Inferior parietal cortex (tissue), 1 donor: ENCODE results near the gene NRG2.
A peak's percentile ranks its signal among the peaks of the same experiment; 100 is the strongest.

Source experiments
- DNase-seq: peaks from one replicate; pipeline ENCODE4 v3.0.0-alpha.2; 2016; ENCODE audit errors: extremely low spot score

The NRG2 gene

DNA sequence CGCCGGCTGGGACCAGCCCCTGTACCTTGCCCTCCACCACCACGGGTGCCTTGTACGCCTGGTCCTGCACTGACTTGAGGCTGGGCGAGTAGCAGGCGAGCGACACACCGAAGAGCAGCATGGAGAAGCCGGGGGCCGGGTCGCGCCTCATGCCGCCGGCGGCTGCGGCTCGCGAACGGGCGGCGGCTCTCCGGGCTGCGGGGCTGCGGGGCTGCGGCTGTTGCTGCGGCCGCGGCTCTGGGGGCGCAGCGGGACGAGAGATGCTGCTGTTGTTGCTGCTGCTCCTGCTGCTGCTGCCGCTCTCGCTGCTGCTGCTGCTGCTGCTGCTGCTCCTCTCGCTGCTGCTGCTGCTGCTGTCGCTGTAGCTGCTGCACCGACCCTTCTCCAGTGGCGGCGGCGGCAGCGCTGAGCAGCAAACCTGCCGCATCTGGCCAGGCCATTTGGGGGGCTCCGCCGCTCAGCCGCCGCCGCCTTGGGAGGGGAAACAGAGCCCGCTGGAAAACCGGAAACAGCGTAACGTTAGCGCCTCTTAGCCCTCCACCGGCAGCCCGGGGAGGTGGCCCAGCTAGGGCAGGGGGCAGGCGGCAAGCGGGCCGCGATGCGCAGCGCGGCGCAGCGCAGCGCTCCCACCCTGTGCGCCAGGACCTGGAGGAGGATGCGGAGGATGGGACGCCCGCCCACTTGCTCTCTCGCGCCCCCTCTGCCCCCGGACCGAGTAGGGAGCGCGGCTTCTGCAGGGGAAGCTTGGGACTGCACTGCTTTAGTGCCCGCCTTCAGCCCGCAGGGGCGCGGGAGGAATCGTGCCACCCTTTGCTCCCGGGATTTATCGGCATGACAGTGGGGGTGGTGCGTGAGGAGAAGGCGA lies at the start of gene NRG2:
NRG2 (minus strand) TSS at position 657 of the 865 bp plus-strand sequence.
- DNase-seq: peak; percentile 67

DNA sequence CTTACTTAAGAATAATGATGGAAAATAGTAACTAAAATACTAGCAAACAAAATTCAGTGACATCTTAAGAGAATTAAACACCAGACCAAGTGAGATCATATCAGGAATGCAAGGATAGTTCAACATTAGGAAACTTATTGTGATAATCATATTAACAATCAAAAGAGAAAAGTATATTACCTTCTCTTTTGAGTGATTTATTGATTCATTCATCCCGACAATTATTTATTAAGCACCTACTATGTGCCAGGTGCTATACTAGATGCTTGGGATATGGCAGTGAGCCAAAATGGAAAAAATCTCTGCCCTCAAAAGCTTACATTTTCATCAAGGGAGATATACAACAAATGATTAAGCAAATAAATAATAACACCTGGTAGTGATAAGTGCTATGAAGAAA lies 47.2 kb upstream of the NRG2 start:
- DNase-seq: no peak

DNA sequence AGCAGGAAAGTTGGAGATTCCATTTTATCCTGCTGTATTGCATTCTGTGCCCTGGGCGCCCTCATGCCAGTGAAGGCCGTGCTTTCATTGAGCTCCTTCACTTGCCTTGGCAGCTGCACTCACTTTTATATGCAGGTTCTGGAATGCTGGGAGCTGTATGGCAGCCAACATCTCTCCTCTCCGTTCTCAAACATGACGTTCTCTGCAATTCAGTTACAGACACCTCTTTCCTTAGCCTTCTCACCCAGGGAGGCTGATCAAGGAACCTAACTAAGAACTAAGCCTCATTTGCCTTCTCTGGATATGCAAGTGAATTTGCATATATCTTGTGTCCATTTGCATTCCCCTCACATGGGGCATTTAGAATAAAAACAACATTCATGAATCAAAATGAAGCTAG lies 41.4 kb upstream of the NRG2 start:
- peak; percentile 9 for DNase-seq

DNA sequence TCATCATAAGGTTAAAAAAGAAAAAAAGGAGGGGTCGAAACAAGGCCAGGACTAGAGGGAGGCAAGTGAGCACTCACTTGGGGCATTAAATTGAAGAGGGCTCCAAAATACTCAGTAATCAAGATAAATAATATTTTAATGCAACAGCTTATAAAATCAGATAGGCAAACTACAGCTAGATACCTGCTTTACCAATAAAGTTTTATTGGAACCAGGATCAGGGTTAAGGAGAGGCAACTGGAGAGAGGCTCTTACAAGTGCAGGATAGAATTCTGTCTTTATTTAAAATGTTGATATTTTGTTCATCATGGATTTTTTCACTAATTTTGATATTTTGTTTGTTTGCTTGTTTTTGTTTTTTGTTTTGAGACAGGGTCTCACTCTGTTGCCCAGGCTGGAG lies 40.6 kb upstream of the NRG2 start:
- DNase-seq: no peak

DNA sequence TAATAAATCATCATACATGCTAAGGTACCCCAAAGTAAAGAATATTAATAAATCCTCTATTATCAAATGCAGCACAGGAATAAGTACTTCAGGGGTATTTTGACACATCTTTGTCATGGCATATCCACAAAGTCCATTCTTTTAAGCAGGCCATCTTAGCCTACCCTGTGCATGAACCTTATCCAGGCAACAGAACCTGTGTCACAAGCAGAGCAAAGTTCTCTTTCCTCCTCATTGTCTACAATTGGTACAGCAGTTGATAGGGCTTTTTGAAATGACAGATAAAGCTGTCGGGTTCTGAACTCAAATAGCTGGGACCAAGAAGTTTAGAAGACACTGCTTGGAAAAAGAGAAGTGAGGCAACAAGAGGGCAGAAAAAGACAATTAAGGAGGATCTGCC lies 40.0 kb upstream of the NRG2 start:
- no peak for DNase-seq

DNA sequence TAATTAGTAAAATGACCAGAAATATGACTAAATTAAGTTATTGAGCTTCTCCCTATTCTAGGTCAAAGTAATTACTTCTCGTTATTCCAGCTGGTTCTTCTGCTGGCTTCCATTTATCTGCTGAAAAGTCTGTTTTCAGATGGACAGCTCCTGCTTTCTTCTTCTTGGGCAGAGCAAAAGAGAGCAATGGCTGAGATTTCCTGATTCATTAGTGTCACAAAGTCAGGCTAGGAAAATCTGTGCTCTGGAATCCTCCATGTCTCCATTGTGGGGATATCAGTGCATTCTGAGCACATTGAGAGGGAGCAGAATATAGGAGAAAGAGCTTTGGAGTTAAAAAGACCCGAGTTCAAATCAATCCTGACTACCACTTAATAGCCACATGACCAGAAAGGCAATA lies 33.7 kb upstream of the NRG2 start:
- no peak for DNase-seq

DNA sequence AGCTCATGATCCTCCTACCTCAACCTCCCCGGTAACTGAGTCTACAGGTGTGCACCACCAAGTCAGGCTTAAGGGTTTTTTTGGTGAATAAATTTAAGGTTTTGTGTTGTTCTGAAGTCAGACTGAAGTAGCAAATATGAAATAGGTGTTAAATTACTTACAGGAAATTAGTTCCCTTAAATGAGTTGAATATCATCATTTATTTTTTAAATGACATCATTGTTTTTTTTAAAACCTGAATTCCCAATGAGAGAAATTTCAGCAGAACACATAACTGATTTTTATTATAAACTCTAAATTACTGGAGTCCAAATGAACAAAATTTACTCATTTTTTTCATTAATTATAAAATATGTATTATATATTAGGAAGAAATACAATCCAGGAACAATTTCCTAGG lies 33.0 kb upstream of the NRG2 start:
- no peak for DNase-seq

DNA sequence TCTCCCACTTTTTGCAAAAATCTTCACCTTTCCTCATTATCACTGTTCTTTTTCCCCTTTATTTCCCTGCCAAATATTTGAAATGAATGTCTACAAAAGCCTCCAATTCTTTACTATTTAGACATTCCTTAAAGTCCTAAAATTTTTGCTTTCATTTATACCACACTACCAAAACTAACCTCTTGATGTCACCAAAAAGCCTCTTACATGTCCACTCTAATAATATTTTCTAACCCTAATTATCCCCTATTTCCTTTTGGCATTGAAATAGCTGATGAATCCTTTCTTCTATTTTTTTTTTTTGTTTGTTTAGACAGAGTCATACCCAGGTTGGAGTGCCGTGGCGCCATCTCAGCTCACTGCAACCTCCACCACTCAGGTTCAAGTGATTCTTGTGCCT lies 32.3 kb upstream of the NRG2 start:
- no peak for DNase-seq

DNA sequence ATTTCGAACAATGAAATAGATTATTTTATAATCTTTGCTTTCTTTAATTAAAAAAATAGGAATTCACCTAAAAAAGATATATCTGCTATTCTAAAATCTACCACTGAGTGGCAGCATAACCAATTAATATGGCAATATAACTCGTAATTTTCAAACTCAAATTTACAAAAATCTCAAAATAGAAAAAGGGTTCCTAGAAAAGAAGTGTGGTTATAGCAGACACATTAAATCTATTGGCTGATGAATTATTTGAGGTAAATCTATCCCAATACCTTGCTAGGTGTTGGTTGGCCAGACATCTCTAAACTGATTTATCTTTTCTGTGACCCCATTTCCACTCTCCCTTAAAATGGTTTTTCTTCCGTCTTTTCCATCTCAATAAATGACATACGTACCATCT lies 30.2 kb upstream of the NRG2 start:
- peak; percentile 69 for DNase-seq

DNA sequence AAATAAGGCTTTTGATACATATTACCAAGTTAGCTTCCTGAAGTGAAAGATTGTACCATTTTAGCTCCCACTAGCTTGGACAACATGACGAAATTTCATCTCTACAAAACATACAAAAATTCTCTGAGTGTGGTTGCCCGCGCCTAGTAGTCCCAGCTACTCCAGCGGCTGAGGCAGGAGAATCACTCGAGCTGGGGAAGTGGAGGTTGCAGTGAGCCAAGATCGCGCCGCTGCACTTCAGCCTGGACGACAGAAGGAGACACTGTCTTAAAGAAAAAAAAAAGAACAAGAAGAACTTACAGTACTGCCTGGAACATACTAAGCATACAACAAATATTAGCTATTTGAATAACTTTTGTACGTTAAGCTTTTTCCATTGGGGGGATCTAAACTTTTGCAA lies 29.7 kb upstream of the NRG2 start:
- no peak for DNase-seq

DNA sequence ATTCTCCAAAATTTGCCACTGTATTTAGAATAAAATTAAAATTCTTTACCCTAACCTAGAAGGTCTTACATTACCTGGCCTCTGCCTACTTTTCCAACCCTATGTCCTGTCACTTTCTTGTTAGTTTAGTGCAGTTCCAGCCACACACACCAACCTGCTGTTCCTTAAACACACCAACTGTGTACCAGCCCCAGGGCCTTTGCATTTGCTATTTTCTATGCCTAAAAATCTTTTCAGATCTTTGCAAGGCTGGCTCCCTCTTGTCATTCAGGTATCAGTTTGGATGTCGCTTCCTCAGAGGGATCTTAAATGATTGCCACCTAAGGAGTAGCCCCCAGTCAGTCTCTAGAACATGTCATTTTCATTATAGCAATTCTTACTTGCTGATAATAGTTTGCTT lies 17.7 kb upstream of the NRG2 start:
- DNase-seq: no peak

DNA sequence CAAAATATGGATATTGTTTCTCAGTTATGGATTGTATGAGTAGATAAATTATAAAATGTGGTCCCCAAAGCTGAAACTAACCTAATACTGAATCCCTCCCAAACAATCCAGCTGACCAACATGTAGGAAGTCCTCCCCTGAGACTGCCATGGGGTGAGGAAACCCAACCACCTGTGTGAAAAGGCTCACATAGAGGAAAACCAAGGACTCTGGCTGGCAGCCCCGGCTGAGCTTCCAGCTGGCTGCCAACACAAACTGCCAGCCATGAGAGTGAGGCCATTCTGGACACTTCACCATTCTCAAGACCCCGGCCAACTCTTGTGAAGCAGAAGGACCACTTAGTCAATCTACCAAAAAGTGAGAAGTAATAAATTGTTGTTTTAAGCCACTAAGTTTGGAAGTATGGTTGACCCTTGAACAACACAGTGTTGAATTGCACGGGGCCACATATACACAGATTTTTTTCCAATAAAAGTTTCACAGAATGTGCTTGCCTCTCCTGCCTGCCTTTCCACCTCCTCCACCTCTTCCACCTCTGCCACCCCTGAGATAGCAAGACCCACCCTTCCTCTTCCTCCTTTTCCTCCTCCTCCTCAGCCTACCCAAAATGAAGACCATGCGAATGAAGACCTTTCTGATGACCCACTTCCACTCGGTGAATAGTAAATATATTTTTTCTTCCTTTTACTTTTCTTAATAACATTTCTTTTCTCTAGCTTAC lies 15.3 kb upstream of the NRG2 start:
- no peak for DNase-seq

DNA sequence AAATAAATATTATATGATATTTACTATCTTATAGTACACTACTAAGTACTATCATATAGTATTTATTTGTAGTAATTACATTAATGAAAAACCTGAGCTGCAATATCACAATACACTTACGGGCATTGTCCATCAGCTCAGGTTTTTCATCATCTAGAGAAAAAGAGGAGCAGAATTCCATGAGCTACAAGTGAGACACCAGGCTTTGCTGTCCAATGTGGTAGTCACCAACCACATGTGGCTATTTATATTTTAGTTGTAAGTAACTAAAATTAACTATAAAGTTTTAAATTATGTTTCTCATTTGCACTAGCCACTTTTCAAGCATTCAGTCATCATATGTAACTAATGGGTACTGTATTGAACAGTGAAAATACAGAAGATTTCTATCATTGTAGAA lies 13.8 kb upstream of the NRG2 start:
- no peak for DNase-seq

DNA sequence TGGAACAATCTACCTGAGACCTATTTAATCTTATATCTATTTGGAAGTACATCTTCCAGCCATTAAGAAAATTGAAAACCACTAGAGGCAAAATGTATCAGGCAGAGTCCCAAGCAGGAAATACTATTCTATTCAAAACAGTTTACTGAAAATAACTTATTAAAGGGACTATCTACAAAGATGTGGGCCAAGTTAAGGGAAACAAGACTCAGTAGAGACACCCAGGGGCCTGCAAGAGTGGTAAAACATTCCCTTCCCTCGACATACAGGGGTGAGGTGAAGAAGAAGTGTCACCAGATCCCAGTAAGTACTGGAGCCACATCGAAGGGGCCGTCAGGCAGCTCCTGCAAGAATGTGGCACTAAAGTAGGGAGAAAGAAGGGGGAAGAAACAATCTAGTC lies 12.1 kb upstream of the NRG2 start:
- DNase-seq: no peak

DNA sequence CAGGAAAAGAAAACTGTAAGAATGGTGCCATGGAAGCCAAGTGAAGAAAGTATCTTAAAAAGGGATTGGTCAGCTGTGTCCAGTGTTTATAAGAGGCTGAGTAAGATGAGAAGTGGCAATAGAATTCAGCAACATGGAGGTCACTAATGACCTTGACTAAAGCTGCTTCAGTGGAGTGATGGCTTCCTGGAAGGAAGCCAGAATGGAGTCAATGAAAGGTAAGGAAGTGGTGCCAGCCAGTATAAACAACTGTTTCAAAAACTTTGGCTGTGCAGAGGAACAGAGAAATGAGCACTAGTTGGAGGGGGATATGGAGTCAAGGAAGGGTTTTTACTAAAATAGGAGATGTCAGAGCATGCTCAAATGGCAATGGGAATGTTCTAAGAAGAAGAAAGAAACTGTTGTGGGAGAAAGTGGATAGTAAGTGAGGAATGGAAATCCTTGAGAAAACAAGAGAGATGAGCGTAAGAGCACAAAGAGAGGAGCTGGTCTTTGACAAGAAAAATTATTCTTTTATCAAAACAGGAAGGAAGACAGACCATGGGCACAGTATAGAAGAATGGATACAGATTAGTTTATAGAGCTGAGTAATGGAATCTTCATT lies 11.1 kb upstream of the NRG2 start:
- DNase-seq: no peak

DNA sequence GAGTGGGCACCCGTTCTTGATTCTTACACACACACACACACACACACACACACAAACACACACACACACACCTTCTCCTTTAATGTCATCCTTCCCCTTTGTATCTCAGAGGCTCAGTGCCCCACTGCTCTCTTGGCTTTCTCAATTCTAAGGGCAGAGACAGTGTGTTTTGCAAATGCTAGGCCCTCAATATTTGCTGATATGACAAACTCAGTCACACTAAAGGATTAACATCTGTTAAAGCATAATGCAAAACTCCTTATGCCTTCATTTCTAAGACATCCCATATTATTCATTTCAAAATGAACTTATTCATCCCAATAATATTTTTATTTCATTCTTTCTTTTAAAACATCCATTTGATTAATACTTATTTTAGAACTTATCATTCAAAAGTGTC lies 8.9 kb upstream of the NRG2 start:
- DNase-seq: no peak

DNA sequence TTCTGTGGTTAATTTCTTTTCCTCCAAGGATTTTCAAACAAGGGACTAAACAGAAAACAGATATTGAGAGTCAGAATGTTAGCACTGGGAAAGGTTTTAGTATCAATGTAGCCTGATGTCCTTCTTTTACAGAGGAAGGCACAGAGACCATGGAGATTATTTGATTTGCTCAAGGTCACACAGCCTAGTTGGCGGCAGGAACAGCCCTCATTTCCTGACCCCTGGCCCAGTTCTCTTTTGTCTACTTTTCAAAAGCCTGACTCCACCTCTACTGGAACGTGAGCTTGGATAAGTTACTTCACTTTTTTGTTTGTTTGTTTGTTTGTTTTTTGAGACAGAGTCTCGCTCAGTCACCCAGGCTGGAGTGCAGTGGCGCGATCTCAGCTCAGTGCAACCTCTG lies 6.6 kb upstream of the NRG2 start:
- DNase-seq: no peak

DNA sequence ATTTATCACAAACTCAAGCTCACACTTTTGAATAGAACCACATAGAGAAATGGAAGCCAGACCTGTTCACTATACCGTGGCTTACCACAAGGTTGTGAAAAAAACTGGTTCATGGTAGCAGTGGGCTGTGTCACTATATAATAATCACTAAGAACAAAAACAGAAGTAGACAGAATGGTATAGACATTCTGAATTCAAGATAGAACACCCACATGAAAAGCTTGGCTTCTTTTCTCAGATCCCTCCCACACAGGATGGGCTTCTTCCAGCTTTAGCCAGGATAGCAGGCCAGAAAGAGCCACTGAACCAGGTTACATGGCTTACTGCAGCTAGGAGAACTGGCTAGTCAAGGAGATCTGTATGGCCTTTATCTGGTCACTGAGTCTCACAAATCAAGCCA lies 6.1 kb upstream of the NRG2 start:
- peak; percentile 21 for DNase-seq

DNA sequence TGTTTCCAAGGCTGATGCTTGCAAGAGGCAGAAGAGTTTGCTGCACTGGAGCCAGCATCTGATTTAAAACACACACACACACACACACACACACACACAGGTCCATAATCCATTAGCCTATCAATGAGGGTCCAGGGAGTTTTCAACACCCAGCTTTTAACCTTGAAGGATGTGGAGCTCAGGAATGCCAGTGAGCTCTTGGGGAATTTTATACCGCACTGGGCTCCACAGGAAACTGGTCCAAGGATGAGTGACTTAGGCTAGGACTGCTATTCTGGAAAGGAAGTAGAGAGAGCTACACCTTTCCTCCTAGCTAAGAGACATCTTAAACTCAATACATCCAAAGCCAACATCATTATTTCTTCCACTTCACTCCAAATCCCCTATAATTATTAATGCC lies 942 bp upstream of the NRG2 start:
- no peak for DNase-seq

DNA sequence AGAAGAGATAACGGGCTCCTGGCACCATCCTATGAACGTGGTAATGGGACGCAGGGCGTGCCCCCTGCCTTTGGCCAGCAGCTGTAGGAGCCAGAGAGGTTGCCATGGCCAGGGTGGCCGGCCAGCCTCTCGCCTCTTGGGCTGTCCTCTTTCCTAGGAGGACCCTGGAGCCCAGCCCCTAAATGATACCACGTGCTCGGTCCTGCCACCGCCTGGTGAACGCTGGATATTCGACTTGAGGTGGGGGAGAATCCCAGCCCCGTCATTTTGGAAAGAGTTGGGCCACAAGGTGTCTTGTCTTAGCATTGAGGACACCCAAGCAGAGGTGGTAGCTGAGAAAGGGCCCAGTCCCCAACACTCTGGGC lies 391 bp upstream of the NRG2 start:
- DNase-seq: peak; percentile 36

DNA sequence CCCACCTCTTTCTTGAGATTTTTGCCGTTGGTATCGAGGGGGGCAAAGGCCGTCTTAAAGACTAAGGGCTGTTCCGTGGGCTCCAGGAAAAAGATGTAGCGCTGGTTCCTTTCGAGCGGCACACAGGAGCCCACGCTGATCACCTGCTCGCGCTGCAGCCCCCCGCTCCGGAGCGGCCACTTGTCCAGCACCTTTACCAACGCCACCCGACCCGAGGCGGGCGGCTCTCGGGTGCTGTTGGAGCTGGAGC lies 781 bp downstream of the NRG2 start:
- DNase-seq: peak; percentile 6

DNA sequence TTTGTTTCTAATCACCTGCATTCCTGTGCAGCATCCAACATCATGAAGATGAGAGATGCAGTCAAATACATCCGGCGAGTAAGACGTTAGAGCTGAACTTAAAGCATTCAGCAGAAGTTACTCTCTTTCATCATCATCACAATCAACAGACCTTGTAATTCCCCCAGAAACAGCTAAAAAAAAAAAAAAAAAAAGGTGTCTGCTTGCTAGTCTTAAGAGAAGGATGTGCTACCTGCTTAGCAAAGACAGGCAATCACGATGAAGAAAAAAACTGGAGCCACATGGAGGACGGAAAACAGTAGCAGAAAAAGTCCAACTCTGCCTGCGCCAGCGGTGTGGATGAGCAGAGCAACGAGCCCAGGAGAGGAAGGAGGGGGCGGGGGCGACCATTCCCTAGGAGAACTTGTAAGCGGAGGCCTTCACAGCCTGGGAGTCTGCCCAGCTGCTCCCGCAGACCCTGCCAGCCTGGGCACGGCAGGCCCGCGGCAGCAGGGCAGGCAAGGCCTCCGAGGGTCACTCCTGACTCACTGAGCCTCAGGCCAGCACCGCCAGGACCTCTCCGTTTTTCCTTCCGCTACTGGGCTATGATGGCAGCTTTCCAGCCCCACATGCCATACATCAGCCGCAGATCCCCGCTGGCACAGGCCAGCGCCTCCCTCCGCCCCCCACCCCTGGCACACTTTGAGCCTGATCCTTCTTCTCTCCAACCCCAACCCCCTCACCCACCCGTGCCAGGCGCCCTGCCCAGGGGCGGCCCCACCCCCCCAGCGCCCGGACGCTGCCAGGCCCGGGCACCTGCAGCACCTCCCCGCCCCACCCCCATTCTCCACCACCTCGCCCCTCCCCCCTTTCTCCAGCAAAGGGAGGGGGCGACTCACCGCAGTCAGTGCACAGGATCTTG lies 1.4 kb downstream of the NRG2 start:
- DNase-seq: peak; percentile 39
